ENCODE results near the gene BCL2L11. TPM values are rescaled to one million over a fixed set of nuclear protein-coding genes. Genes with fewer than 3 reads are reported as not detected.

Gene BCL2L11
- total RNA-seq, 2 donors from 2014 or later, result 12.9 to 13.4 TPM

DNA sequence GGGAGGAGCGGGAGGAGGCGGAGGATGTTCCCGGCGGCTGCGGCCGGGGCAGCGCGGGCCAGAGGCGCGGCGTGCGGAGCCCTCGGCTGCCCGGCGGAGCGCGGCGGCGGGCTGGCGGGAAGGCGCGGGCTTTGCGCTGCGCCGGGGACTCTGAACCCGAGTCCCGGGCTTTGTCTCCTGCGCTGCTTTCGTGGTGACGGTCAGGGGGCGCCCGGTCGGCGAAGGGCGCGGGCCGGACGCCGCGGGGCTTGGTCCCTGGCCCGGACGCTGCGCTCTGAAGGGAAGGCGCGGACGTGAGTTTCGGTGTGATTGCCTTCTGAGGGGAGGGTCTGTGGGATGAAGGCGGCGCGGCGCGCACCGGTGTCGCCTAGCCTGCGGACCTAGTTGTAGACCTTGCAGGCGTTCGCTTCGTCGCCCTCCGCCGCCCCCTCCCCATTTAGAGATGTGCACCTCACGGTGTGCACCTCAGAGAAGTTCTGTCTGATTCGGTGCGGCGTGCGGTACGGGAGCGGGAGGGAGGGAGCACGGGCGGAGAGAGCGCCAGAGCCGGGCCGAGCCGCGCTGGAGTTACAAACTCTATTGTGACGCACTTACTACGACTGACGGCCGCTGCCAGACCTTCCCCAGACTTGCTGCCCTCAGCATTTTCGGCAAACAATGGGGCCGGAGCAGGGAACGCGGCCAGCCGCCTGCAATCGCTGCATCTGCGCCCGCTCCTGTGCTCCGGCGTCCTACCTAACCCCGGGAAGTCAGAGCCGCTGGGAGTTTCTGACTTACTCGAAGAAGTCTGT, 2.1 kb downstream of the BCL2L11 start:
- peaks cover 23% of the 10 kb centered on the region for H3K4me1 Mint-ChIP-seq
- H3K4me3 Mint-ChIP-seq, result peak overlapping the region; percentile 91
- no peak overlapping the region for H3K27ac Mint-ChIP-seq
- peak; percentile 10 for ATAC-seq (replicated peaks)
- no peaks in the 10 kb centered on the region for H3K9me3 Mint-ChIP-seq
- H3K27me3 Mint-ChIP-seq, result peaks cover 5% of the 10 kb centered on the region
- H3K36me3 Mint-ChIP-seq (ENCODE audit: low read depth), result peaks cover 65% of the 10 kb centered on the region

DNA sequence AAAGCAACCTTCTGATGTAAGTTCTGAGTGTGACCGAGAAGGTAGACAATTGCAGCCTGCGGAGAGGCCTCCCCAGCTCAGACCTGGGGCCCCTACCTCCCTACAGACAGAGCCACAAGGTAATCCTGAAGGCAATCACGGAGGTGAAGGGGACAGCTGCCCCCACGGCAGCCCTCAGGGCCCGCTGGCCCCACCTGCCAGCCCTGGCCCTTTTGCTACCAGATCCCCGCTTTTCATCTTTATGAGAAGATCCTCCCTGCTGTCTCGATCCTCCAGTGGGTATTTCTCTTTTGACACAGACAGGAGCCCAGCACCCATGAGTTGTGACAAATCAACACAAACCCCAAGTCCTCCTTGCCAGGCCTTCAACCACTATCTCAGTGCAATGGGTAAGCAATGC, 3.0 kb downstream of the BCL2L11 start:
- H3K4me1 Mint-ChIP-seq, result peaks cover 14% of the 10 kb centered on the region

DNA sequence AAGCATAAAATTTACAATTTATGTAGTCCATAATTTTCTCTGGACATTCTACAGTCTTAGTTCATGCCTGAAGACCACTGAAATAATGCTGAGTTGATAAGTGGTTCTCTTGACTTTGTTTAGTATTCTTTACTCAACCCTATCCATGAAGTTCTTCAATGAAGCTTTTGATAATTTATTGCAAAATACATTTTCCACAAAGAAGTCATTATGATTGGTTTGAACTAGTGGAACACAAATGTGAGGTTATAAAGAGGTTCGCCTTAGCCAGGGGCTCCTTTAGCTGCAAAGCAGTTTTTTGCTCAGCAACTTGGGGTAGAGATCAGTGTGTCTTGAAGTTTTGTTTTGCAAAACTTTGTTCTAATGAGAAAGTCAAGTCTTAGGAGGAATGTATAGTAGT, 5.9 kb downstream of the BCL2L11 start:
- no peak overlapping the region for H3K4me3 Mint-ChIP-seq

More for the DNA sequence above, 3.0 kb downstream of the BCL2L11 start:
- H3K4me3 Mint-ChIP-seq, result peak overlapping the region; percentile 83
- H3K27me3 Mint-ChIP-seq, result no peaks in the 10 kb centered on the region
- H3K36me3 Mint-ChIP-seq (ENCODE audit: low read depth), result peaks cover 74% of the 10 kb centered on the region
- H3K27ac Mint-ChIP-seq, result no peak overlapping the region
- no peak for ATAC-seq (replicated peaks)
- no peaks in the 10 kb centered on the region for H3K9me3 Mint-ChIP-seq

DNA sequence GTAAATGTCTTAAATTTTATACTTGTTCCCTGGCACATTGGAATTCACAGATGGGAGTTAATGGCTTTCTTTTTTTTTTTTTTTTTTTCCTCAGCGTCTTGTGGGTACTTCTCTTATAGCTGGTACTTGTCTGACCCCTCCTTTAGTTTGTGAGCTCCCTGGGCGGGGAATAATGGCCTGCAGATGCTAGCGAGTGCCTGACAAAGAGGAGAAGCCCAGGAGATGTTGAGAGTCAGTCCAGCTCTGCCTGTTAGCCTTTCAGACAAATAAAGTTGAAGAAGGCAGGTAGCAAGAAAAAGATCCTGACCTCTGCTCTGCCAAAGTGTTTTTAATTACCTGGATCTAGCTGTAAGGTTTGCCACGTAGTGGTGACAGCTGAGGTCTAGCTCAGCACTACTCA, 6.6 kb downstream of the BCL2L11 start:
- ATAC-seq (replicated peaks), result no peak
- Mint-ChIP-seq H3K4me3 (no peak overlapping the region), H3K27me3 (no peaks in the 10 kb centered on the region), H3K4me1 (peaks cover 12% of the 10 kb centered on the region), H3K36me3 (ENCODE audit: low read depth) (peaks cover 96% of the 10 kb centered on the region), H3K27ac (no peak overlapping the region), H3K9me3 (no peaks in the 10 kb centered on the region)

More for the DNA sequence above, 5.9 kb downstream of the BCL2L11 start:
- Mint-ChIP-seq H3K36me3 (ENCODE audit: low read depth) (peaks cover 95% of the 10 kb centered on the region), H3K4me1 (peaks cover 12% of the 10 kb centered on the region), H3K27ac (no peak overlapping the region), H3K27me3 (no peaks in the 10 kb centered on the region), H3K9me3 (no peaks in the 10 kb centered on the region)
- ATAC-seq (replicated peaks), result no peak

DNA sequence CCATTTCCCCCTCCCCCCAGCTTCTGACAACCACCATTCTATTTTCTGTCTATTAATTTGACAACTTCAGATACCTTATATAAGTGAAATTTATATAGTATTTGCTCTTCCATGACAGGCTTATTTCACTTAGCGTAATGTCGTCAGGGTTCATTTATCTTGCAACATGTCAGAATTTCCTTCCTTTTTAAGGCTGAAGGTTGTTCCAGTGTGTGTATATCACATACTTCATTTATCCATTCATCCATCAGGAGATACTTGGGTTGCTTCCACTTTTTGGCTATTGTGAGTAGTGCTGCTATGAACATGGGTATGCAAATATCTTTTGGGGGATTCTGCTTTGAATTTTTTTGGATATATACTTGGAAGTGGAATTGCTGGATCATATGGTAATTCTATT, 7.4 kb downstream of the BCL2L11 start:
- no peaks in the 10 kb centered on the region for H3K27me3 Mint-ChIP-seq
- no peak for ATAC-seq (replicated peaks)
- no peak overlapping the region for H3K27ac Mint-ChIP-seq
- peaks cover 97% of the 10 kb centered on the region for H3K36me3 Mint-ChIP-seq (ENCODE audit: low read depth)
- no peaks in the 10 kb centered on the region for H3K9me3 Mint-ChIP-seq
- H3K4me1 Mint-ChIP-seq, result peaks cover 12% of the 10 kb centered on the region
- no peak overlapping the region for H3K4me3 Mint-ChIP-seq

DNA sequence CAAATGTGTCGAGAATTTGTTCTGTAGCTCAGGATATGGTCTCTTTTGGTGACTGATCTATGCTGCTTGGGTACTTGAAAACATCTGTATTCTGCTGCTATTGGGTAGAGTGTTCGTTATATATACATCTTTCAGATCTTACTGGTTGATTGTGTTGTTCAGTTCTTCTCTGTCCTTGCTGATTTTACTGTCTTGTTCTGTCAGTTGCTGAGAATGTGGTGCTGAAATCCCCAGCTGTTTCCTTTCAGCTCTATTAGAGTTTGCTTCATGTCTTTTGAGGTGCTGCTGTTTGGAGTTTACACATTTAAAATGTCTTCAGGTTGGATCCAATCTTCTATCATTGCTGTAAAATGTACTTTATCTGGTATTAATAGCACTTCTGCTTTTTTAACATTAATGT, 12.9 kb downstream of the BCL2L11 start:
- peaks cover 95% of the 10 kb centered on the region for H3K36me3 Mint-ChIP-seq (ENCODE audit: low read depth)
- H3K9me3 Mint-ChIP-seq, result no peaks in the 10 kb centered on the region
- no peaks in the 10 kb centered on the region for H3K27me3 Mint-ChIP-seq
- no peak overlapping the region for H3K27ac Mint-ChIP-seq
- ATAC-seq (replicated peaks), result no peak
- H3K4me3 Mint-ChIP-seq, result no peak overlapping the region
- peaks cover 10% of the 10 kb centered on the region for H3K4me1 Mint-ChIP-seq

DNA sequence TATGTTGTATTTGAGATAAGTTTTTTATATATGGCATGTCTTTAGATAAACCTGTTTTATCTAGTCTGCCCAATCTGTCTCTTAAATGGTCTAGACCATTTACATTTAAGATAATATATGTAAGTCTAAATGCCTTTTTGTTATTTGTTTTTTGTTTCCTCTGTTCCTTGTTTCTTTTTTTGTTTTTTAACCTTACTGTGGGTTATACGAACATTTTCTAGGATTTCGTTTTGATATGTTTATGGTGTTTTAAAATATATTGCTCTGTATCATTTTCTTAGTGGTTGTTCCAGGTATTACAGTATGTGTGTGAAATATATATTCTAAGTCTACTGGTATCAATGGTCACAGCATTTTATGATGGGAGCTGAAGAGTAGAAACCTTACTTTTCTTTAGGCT, 13.3 kb downstream of the BCL2L11 start:
- Mint-ChIP-seq H3K36me3 (ENCODE audit: low read depth) (peaks cover 95% of the 10 kb centered on the region), H3K27me3 (no peaks in the 10 kb centered on the region), H3K4me1 (peaks cover 10% of the 10 kb centered on the region), H3K9me3 (no peaks in the 10 kb centered on the region), H3K27ac (no peak overlapping the region), H3K4me3 (no peak overlapping the region)
- no peak for ATAC-seq (replicated peaks)

DNA sequence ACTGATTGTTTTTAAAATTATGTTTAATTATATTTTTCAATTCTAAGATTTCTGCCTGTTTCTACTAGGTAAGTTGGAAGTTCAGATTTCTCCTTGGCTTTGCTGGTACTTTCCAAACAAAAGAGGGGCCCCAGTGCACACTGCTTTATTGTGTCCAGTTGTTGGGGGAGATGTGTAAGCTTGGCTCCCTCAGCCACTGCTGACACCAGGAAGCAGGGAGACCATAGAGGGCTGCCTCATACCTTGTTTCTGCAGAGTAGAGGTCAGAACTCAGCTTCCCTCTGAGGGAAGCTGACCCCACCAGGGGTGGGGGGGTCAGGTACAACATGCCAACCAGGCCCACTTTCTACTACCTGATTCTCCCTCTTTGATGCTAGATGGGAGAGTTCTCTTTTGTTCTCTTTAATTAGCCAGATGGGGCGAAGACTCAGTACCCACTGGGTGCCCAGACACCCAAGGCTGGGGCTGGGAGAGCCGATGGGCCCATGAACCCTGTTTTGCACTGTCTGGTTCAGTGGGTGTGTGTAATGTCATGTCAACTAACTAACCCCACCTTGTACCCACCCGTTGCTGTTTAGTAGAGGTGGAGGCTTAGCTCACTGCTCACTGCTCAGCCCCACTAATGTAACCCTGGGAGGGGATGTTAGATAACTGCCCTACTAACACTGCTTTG, 14.7 kb downstream of the BCL2L11 start:
- Mint-ChIP-seq H3K9me3 (no peaks in the 10 kb centered on the region), H3K27me3 (no peaks in the 10 kb centered on the region), H3K4me3 (no peak overlapping the region), H3K36me3 (ENCODE audit: low read depth) (peaks cover 95% of the 10 kb centered on the region), H3K27ac (no peak overlapping the region), H3K4me1 (peaks cover 10% of the 10 kb centered on the region)
- no peak for ATAC-seq (replicated peaks)

DNA sequence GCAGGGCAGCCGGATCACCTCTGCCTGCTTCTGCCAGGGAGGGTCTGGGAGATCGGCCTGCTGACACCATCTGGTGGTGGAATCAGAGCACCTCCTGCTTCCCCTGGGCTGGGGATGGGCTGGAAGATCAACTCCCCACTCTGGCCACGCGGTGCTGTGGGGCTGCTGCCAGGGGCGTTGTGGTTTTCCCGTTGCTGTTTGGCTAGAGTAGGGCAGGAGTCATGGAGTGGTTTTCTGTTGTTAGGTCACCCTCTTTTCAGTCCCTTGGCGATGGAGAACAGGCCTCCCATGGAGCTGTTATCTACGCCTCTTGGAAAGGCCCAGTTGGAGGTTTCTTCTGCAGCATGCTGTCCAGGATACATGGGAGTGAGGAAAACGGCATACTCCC, 15.2 kb downstream of the BCL2L11 start:
- no peaks in the 10 kb centered on the region for H3K27me3 Mint-ChIP-seq
- peaks cover 10% of the 10 kb centered on the region for H3K4me1 Mint-ChIP-seq
- ATAC-seq (replicated peaks), result no peak
- H3K9me3 Mint-ChIP-seq, result no peaks in the 10 kb centered on the region
- H3K4me3 Mint-ChIP-seq, result no peak overlapping the region
- peaks cover 95% of the 10 kb centered on the region for H3K36me3 Mint-ChIP-seq (ENCODE audit: low read depth)
- no peak overlapping the region for H3K27ac Mint-ChIP-seq

DNA sequence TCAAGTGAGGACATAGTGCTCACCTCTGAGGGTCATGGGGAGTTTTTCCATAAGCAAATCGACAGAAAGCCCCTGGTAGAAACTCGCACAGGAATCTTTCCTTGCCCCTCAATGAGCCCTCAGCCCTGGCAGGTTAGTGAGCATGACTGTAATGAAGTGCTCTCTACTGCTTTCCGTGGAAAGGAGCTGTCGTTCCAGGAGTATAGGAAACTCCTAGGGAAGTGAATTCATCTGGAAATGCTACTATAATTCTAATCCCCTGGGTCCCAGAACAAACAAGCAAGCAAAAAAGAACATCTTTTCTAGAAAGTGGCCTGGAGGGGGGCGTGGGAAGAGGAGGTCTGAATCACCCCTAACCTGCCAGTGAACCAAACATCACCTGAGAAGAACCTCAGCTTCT, 18.1 kb downstream of the BCL2L11 start:
- ATAC-seq (replicated peaks), result no peak
- Mint-ChIP-seq H3K36me3 (ENCODE audit: low read depth) (peaks cover 95% of the 10 kb centered on the region), H3K27me3 (no peaks in the 10 kb centered on the region), H3K4me1 (peaks cover 10% of the 10 kb centered on the region), H3K27ac (no peak overlapping the region), H3K4me3 (no peak overlapping the region), H3K9me3 (no peaks in the 10 kb centered on the region)

DNA sequence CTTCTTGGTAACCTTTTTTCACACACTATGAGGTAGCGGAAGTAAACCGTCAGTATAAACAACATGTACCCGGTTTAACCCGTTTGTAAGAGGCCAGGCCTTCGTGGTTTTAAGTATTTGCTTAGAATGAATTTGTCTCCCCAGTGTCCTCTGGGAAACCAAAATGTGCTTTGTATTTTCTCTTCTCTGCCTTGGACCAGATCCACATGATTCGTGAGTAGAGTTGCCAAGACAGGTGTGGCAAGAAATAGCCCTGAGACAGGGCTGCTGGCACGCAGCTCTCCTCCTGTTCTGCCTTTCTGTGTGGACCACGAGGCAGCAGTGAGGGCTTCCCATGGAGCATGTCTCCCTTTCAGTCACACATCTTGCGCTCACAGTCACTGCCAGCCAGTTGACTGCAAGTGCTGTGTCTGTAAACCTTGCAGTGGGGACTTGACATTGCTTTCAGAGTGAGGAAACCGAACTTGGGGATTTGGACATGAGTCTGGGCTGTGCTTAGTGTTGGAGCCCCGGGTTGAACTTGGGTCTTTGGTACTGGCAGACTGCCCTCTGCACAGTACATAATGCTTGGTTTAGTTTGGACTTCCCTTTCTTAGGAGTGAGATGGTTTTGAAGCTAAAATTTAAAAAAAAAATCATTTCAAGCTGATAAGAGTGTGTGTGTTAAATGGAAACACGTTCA, 19.1 kb downstream of the BCL2L11 start:
- H3K36me3 Mint-ChIP-seq (ENCODE audit: low read depth), result peaks cover 95% of the 10 kb centered on the region
- no peak overlapping the region for H3K27ac Mint-ChIP-seq
- H3K4me3 Mint-ChIP-seq, result no peak overlapping the region
- H3K9me3 Mint-ChIP-seq, result no peaks in the 10 kb centered on the region
- no peaks in the 10 kb centered on the region for H3K27me3 Mint-ChIP-seq
- no peak for ATAC-seq (replicated peaks)
- H3K4me1 Mint-ChIP-seq, result peaks cover 9% of the 10 kb centered on the region

DNA sequence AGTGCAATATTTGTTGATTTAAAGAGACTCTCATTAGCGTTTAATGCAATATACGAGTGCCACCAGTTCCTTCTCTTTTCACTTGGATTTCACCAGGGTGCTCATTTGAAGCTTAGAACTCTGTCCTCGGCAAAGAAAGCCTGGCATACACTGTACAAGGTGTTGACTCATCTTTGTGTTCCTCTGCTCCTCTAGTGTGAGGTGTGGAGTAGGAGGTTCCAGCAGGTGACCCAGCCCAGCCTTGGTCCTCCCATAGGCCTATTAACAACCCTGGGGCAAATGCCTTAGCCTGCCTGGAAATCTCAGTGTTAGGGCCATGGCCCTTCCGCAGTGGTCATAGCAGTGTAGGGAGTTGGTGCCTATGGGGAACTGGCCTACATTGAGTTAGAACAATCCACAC, 20.1 kb downstream of the BCL2L11 start:
- Mint-ChIP-seq H3K4me3 (no peak overlapping the region), H3K4me1 (peaks cover 9% of the 10 kb centered on the region), H3K36me3 (ENCODE audit: low read depth) (peaks cover 94% of the 10 kb centered on the region), H3K27ac (no peak overlapping the region), H3K27me3 (no peaks in the 10 kb centered on the region), H3K9me3 (no peaks in the 10 kb centered on the region)
- no peak for ATAC-seq (replicated peaks)

DNA sequence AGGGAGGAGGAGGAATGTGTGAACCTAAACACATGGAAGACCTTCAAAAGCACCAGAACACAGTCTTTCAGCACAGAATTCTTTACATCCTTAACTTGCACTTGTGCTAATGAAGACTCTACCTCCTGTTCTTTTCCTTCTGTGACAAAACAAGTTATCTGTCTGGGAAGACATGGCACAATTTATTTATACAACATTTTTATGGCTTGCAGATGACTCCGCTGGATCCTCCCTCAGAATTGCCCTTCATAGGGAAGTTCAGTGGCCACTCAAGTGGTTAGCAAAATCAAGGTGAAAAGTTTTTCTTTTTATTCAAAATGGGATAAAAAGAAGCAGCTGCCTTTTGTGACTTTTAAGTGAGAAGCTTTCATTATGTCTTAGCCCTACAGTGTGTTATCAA, 21.4 kb downstream of the BCL2L11 start:
- ATAC-seq (replicated peaks), result no peak
- H3K27ac Mint-ChIP-seq, result no peak overlapping the region
- no peaks in the 10 kb centered on the region for H3K9me3 Mint-ChIP-seq
- no peaks in the 10 kb centered on the region for H3K27me3 Mint-ChIP-seq
- peaks cover 91% of the 10 kb centered on the region for H3K36me3 Mint-ChIP-seq (ENCODE audit: low read depth)
- H3K4me1 Mint-ChIP-seq, result peaks cover 7% of the 10 kb centered on the region
- no peak overlapping the region for H3K4me3 Mint-ChIP-seq

DNA sequence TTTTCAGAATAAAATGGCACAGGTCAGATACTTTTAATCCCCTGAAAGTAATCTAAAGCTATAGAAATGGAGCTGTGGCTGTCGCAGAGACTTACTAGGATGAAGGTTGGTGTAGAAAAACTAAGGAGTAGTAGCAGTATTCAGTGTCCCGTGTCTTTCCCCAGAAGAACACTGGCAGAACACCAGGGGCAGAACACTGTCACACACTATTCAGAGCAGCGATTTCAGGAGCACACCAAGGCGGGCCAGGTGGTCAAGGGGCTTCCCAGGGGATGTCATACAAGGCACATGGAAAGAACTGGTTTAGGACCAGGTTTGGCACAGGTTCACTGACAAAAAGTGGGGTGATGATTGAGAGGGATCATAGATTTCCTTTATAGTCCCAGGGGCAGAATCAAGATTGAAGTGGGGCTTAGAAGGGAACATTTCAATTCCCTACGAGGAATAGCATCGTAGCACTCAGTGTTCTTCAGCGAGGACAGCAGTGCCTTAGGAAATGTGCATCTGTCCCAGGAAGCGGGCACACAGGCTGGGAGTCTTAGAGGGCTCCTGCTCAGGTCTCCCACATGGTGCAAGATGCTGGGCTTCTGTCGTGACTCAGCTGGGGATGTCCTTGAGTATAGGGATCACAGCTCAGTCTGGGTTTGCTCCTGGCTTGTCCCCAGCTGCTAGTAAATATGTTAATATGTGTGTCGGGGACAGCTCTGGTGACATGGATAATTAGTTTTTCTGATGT, 22.6 kb downstream of the BCL2L11 start:
- Mint-ChIP-seq H3K4me3 (no peak overlapping the region), H3K9me3 (no peaks in the 10 kb centered on the region), H3K27me3 (no peaks in the 10 kb centered on the region), H3K27ac (no peak overlapping the region), H3K4me1 (peaks cover 6% of the 10 kb centered on the region), H3K36me3 (ENCODE audit: low read depth) (peaks cover 84% of the 10 kb centered on the region)
- ATAC-seq (replicated peaks), result no peak
